Limb (tissue), 2 donors: ENCODE measurements around the gene MARK3.

Source experiments
- DNase-seq, 2 donors: peaks; one replicate each; pipeline ENCODE4 v3.0.0-alpha.2; 2016; ENCODE audit errors: extremely low spot score in 2 of 2

MARK3 gene

DNA sequence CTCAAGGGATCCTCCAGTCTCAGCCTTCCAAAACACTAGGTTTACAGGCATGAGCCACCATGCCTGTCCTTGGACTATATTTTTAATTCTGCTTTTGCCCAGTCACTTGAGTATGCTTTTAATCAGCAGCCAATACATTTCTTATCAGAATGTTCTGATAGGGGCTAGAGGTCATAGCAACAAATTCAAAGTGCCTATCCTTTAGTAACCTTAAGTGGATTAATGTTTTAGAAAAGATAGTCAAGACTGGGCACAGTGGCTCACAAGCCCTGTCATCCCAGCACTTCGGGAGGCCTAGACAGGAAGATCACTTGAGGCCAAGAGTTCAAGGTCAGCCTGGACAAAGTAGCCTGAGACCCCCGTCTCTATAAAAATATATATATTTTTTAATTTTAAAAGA lies 100.3 kb downstream of the MARK3 start:
- no peak for DNase-seq

DNA sequence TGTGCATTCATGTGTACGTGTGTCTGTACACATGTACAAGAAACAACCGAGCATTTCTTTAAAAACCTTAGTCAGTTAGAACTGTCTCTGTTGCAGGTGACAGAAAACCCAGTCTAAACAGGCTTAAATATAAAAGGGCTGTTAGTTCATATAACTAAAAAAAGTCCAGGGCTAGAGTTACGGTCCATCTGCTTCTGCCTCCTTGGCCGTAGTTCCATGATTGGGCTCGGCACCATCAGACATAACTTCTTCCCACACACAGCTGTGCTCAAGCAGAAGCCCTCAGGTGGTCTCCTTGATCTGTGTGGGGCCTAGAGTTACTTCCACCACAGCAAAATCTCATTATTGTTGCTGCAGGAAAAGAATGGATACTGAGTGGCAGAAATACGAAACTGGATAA lies 102.9 kb downstream of the MARK3 start:
- DNase-seq = peak in 1 of 2 donors; percentile 7

DNA sequence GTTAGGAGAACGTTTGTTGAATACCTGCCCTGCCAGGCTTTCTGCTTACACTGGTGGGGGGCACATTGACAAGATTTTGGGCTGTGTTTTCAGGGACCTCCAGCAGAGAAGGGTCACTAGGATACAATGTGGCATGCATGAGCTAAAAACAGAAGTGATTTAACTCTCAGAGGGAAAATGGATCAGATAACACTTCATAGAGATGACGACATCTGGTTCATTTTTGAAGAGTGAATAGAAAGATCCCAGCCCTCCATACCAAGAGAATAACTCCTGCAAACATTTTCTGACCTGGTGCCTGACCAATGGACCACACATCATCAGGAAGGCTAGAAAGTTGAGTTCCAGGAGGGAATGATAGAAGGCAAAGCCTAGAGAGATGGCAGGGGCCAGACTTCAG lies 103.7 kb downstream of the MARK3 start:
- no peak for DNase-seq

DNA sequence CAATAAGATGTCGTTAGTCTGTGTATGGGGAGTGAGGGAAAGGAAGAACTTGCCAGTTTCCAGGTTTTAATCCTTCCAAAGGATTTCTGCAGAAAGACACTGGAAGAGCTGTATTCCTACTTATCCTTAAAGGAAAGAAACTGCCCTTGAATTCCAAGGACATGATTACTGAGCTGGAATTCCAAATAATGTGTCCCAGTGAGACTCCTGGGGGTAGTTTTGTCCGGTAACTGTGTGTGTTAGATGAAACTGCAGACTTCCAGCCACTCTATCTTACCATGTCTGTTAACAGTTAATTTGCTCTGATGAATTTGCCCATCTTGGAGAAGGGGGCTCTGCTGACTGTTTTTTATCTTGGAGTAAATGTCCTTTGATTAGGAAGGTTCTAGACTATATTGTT lies 104.4 kb downstream of the MARK3 start:
- DNase-seq = no peak

DNA sequence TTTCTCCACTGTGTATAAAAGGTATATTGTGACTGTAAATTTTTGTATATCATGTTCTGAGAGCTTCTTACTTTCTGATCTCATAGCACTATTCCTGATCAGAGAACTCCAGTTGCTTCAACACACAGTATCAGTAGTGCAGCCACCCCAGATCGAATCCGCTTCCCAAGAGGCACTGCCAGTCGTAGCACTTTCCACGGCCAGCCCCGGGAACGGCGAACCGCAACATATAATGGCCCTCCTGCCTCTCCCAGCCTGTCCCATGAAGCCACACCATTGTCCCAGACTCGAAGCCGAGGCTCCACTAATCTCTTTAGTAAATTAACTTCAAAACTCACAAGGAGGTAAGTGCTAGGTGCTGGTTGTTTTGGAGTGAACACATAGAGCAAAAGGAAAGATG lies 106.5 kb downstream of the MARK3 start:
- no peak for DNase-seq

DNA sequence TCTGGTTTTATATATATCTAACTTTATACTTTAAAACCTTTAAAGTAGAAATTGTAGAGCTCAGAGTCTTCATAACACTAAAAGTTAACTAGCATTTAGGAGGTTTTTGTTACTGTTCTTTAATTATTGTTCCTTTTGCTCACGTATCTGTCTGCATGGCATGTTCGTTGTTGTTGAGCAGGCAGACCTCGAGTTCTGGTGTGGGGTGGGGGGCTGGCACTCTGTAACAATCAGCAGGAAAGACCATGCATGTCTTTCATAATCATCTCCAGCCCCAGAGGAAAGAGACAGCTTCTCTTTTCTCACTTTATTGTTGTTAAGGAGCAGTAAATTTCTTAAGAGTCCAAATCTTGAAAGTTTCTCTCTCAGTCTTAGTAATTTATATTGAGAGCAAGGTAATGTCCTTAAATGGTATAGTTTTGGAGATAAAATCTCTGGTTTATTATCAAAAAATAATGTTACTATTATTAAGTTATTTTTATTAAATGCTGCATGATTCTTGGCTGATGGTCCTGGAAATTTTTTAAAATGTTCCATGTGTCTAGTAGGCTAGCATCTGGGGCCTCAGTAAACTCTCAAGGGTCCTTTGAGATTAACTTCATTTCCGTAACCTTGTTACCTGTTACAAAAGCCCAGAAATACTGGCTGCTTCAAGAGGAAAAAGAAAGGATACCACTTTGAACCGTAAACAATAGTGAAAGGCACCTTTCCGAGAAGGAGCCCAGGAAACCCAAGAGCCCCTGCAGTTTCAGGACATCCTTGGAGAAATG lies 107.1 kb downstream of the MARK3 start:
- no peak for DNase-seq

DNA sequence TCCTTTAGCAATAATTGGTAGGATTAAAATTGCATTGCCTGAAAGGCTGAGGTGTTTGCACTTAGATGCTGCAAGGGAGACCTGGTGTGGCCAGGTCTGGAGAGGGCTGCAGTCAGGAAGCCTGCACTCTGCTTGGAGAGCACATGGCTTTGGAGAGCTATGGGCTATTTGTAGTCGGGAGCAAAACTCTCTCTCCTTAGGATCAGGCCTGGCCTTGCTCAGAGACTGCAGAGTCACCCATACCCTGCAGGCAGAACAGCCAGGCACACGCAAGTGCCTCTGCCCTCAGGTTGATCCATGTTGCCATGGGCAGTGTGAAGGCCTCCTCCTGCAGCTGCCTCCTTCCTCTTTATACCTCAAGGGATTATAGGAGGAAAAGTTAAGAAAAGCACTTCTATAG lies 110.6 kb downstream of the MARK3 start:
- no peak for DNase-seq

DNA sequence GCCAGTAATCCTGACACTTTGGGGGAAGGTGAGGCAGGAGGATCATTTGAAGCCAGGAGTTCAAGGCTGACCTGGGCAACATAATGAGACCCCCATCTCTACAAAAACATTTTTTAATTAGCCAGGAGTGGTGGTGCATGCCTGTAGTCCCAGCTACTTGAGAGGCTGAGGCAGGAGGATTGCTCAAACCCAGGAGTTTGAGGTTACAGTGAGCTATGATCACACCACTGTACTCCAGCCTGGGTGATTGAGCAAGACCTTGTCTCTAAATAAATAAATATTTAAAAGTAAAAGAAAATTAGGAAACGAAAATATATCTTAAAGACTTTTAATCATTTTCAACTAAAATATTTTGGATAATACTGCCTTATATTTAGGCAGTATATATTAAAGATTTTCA lies 111.6 kb downstream of the MARK3 start:
- no peak for DNase-seq

DNA sequence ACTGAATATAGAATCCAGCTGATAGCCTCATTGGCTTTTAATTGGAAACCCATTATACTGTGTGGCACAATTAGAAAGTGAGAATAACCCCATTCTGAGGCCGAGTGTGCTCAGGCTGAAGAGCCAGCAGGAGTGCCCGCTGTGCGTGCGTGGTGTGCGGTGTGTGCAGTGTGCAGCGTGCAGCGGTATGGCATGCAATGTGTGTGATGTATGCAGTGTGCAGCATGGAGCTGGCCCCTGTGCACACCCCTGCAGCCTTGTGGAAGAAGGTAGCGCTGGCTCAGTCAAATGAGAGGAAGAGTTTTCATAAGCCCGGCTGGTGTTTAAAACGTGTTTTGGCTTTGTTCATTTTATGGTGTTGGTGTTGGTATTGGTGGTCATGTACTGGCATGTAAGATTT lies 114.5 kb downstream of the MARK3 start:
- no peak for DNase-seq

DNA sequence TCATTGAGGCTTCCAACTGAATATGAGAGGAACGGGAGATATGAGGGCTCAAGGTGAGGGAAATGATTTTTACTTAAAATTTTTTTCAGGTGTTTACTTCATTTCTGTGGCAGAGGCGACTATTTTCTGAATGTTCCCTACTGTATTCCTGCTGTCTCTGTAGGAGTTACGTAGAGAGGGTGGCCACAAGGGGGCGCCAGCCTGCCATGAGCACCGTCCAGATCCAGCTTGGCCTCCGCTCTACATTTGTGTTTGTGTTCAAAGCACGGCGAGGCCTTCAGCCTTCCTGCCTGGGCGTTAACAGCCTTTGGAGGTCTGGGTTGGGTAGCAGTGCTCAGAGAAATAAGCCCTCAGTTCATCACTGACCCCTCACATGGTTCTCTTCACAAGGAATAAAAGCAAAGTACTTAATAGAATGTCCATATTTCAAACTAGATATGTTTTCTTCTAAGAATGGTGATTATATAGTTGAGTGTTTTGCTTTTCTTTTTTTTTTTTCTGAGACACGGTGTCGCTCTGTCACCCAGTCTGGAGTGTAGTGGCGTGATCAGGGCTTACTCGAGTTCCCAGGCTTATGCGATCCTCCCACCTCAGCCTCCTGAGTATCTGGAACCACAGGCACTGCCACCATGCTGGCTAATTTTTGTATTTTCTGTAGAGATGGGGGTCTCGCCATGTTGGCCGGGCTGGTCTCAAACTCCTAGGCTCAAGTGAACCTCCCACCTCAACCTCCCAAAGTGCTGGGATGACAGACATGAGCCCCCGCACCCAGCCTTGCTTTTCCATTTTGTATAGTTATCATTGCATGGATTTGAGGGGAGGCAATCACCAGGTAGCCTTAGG lies 115.2 kb downstream of the MARK3 start:
- peak; percentile 89 to 91 for DNase-seq

DNA sequence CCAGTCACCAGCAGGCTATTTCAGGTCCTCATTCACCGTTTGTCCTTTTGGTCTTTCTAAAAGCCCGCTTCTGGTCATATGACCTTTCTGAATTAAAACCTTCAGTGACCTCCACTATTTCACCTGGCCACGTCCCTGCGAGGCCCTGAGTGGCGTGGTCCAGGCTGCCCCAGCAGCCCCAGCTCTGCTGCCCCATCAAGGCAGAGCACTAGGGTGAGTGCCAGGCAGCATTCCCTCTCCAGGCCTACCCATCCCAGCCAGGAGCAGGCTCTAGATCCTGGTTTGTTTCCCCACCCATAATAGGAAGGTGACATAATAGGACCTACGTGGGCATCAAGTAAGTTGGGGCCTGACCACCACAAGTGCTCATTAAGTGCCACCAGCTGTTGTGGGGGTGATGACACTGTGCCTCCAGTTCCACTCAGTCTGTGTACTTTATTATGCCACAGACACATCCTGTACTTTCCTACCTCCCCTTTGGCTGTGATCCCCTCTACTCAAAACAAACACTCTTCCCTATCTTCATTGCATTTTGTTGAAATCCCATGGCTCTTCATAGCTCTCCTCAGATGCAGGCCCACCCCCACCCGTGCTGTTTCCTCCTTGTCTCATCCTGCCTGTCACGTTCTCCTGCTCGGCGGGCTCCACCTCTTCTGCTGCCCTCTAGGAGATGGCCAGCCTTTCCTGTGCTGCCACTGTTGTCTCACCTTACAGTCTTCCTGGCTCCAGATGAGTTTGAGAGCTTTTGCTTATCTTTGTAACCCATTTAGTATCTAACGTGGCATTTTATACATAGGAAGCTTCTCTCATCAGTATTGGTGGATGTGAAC lies 116.0 kb downstream of the MARK3 start:
- no peak for DNase-seq

DNA sequence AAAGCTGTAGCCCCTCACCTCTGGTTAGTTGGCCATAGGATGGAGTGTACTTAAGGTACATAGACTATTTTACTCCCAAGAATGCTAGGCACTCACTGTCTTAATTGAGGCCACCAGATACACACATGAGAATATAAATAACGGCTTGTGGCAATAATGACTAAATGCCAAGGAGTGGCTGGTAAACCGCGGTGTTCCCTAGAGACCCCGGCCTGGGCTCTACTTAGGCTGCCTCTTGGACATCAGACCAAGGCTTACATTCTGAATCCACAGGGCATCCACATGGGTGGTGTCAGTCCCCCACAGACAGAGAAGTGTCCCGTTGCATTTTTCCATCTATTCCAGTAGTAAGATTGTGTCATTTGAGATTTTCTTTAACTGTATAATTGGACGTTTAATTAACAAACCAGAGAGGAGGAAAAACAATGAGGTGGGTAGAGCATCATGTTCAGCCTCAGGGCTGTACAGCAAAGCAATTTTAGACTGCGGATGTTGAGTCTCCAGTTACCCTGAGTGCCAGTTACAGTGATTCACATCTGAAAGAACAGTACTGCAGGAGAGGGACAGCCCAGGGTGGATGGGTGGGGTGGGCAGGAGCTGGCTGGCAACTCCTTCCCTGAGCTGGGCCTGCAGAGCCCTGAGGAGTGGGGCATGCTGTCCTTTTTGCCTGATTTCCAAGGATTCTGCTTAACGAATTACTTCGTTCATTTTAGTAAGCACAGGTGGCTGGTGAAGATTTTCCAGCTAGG lies 116.9 kb downstream of the MARK3 start:
- DNase-seq = no peak

DNA sequence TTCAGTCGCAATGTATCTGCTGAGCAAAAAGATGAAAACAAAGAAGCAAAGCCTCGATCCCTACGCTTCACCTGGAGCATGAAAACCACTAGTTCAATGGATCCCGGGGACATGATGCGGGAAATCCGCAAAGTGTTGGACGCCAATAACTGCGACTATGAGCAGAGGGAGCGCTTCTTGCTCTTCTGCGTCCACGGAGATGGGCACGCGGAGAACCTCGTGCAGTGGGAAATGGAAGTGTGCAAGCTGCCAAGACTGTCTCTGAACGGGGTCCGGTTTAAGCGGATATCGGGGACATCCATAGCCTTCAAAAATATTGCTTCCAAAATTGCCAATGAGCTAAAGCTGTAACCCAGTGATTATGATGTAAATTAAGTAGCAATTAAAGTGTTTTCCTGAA lies 117.7 kb downstream of the MARK3 start:
- no peak for DNase-seq

DNA sequence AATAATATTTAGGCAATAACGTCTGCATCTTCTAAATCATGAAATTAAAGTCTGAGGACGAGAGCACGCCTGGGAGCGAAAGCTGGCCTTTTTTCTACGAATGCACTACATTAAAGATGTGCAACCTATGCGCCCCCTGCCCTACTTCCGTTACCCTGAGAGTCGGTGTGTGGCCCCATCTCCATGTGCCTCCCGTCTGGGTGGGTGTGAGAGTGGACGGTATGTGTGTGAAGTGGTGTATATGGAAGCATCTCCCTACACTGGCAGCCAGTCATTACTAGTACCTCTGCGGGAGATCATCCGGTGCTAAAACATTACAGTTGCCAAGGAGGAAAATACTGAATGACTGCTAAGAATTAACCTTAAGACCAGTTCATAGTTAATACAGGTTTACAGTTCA lies 118.1 kb downstream of the MARK3 start:
- no peak for DNase-seq

DNA sequence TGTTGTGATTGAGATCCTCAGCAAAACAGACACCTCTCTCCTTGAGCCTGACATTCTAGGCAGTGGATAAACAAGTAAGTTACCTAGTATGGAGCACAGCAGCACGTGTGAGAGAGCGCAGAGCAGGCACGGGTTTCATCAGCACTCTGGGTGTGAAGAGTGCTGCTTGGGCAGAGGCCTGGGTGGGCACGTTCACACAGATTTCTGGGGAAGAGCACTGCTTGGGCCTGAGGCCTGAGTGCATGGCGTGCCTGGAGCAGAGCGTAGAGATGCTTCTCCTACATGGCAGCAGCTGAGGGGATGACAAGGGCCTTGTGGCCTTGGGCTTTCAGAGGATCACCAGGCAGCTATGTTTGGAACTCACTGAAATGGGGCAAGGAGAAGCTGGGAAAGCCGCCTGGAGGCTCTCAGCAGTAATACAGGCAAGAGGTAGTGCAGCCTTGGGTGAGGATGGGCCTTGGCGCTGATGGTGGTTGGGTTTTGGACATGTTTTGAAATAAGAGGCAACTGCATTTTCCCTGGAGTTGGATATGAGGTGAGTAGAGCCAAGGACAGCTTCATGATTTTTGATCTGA lies 119.9 kb downstream of the MARK3 start:
- DNase-seq = no peak

DNA sequence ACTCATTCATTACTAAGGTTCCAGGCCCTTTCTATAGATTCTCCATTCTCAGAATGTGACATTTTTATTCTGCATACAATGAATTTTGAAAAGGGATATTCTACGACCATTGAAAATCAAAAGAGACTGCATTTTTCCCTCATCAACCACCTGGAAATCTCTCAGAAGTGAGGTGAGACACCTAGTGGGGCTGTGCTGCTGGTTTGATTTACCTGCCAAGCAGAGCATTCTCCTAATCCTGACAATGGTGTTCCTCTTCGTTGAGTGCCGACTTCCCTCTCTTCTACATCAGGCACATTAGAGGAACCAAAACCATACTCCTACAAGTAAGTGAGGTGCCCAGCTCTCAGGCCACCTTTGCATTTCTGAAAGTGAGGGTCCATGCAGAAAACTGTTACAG lies 122.5 kb downstream of the MARK3 start:
- no peak for DNase-seq

DNA sequence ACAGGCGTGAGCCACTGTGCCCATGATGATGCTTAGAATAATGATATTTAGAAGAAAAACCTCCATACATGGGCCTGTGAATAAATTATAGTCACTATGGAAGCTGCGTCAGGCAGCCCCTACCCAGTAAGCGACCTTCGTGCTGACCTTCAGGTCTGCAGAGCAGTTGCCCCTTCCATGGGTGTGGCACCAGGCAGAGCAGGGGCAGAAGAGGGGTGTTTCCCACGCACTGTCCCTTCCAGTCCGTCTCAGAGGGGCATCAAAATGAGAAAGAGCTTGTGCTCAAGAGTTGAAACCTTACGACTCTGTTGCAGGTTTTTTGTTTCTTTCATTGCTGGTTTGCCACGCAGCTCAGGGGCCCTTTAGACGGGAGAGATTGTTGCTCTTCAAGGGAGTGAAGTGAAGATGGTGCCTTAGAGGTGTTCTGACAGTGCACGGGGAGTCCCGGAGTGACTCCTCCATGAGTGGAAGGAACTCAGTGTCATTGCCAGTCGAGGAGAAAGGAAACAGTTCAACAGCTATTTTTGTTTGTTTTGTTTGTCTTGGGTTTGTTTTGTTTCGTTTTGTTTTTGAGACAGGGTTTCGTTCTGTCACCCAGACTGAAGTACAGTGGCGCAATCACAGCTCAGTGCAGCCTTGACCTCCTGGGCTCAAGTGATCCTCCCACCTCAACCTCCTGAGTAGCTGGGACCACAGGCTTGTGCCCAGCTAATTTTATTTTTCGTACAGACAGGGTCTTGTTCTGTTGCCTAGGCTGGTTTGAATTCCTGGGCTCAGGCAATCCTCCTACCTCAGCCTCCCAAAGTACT lies 123.5 kb downstream of the MARK3 start:
- no peak for DNase-seq

DNA sequence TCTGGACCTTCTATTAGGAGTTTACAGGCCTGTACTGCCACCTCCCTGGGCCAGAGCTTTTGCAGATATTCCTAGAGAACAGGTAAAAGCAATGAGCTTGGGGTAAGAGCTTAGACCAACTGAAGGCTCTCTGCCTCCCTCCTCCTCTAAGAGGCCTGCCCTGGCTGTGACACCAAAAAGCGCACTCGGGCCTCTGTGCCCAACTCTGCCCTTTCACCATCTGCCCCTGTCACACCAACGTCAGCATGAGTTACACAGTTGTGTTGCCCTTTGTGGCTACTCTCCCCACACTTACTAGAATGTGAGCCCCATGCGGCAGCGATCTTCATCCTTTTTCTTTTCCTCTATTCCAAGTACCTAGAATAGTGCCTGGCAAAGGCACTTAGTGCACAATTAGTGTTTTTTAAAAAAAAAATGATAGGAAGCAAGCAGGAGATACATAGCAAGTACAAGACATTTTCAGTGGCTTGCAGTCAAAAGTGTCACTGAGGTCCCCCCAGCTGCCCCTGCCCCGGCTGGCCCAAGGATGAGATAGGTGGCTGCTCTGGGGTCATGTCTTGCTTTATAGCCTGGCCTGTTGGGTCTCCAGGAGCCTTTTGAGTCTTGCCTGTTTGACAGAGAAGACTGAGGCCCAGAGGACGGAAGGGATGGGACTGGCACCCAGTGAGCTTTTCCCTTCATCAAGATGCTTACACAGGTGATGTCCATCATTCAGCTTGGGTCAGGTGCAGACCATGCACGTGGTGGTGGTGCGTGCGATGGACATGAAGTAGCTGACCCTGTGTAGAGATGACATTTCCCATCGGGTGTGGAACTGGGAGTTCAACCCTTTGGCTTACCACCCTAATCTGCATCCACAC lies 124.9 kb downstream of the MARK3 start:
- no peak for DNase-seq
